Activated naive CD8-positive, alpha-beta T cell treated with anti-CD3 and anti-CD28 coated beads for 36 hours (primary cell): ENCODE data around the gene TMTC3. TPM values are rescaled to one million over a fixed set of nuclear protein-coding genes. Genes with fewer than 3 reads are reported as not detected.

ENCODE experiments used
- DNase-seq: peaks from one replicate; pipeline ENCODE4 v3.0.0; 2021
- H3K27ac Mint-ChIP-seq: one replicate; pipeline ENCODE4 v1.8.0; 2022; ENCODE audit warnings: mild to moderate bottlenecking, moderate library complexity, mixed read lengths
- H3K27me3 Mint-ChIP-seq: one replicate; pipeline ENCODE4 v1.8.0; 2022; ENCODE audit warnings: mild to moderate bottlenecking, mixed read lengths
- H3K36me3 Mint-ChIP-seq: one replicate; pipeline ENCODE4 v1.8.0; 2021; ENCODE audit warnings: mild to moderate bottlenecking, mixed read lengths
- H3K4me1 Mint-ChIP-seq: one replicate; pipeline ENCODE4 v1.8.0; 2021; ENCODE audit warnings: mixed read lengths
- H3K4me3 Mint-ChIP-seq: one replicate; pipeline ENCODE4 v1.8.0; 2022; ENCODE audit warnings: mild to moderate bottlenecking, moderate library complexity, mixed read lengths
- H3K9me3 Mint-ChIP-seq: one replicate; pipeline ENCODE4 v1.8.0; 2022; ENCODE audit warnings: mixed read lengths
- total RNA-seq, 2 experiments: library from RNA; stranded (reverse); gene quantifications; one replicate each; pipeline ENCODE4 v1.2.3, GENCODE V29; 2021

The TMTC3 gene
- total RNA-seq, 2 experiments from 2014 or later, result 4.7 to 4.9 TPM

- no peaks in the 10 kb centered on the region for H3K27me3 Mint-ChIP-seq
- H3K27ac Mint-ChIP-seq, result no peak overlapping the region
- peaks cover 38% of the 10 kb centered on the region for H3K4me1 Mint-ChIP-seq
- peaks cover 6% of the 10 kb centered on the region for H3K36me3 Mint-ChIP-seq
- no peak overlapping the region for H3K4me3 Mint-ChIP-seq
- H3K9me3 Mint-ChIP-seq, result no peaks in the 10 kb centered on the region
- no peak for DNase-seq
These were observed 2.7 kb downstream of the TMTC3 start for GRCh38 chr12:88144546-88145468.

DNA sequence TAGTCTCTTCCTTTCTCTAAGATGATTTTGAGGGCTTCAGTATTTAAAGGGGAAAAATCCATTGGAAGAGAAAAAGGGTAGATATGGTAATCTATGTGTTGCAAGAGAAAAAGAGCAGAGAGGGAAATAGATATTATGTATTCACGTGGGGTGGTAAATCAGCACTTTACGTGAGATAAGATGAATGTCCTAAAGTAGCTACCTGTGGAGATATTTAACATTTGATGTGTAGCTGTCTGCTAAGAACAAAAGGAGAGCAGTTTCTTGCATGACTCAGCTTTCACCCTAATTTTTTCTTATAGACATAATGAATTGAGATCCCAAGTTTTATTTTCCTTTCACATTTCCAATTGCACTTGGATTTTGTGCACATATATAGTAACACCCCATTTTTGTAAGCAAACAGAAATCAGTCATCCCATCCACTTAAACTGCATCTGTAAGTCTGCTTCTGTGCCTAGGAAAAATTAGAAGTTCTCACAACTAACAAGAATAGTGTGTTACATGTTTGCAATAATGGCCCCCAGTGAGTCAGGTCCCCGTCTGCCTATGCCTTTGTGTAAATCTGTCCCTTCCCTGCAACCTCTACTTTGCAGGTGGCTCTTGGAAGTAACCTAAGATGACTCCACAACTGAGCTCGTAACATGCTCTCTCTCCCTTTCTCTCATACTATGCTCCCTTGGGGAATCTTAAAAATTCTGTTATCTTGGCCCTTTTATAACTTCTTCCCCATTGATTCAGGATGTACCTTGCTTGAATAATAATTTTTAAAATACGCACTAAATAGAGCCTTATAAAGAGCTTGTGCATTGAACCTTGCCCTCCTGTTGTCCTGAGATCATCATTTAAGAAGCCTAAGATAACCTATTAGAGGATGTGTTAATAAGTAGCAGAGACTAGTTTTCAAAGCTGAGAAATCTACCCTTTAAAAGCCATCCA, 3.7 kb downstream of the TMTC3 start:
- Mint-ChIP-seq H3K9me3 (no peaks in the 10 kb centered on the region), H3K27ac (no peak overlapping the region), H3K4me1 (peaks cover 38% of the 10 kb centered on the region), H3K36me3 (peaks cover 8% of the 10 kb centered on the region), H3K4me3 (no peak overlapping the region), H3K27me3 (no peaks in the 10 kb centered on the region)
- no peak for DNase-seq

DNA sequence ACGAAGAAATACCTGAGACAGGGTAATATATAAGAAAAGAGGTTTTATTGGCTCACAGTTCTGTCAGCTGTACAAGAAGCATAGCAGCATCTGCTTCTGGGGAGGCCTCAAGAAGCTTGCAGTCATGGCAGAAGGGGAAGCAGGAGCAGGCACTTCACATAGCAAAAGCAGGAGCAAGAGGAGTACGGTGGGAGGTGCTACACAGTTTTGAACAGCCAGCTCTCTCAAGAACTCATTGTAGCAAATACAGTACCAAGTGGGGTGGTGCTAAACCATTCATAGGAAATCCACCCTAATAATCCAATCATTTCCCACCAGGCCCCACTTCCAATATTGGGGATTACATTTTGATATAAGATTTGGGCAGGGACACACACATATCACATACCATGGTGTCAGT, 8.0 kb downstream of the TMTC3 start:
- H3K4me1 Mint-ChIP-seq, result peaks cover 34% of the 10 kb centered on the region
- peaks cover 10% of the 10 kb centered on the region for H3K36me3 Mint-ChIP-seq
- no peak overlapping the region for H3K27ac Mint-ChIP-seq
- H3K4me3 Mint-ChIP-seq, result no peak overlapping the region
- H3K27me3 Mint-ChIP-seq, result no peaks in the 10 kb centered on the region
- H3K9me3 Mint-ChIP-seq, result no peaks in the 10 kb centered on the region
- no peak for DNase-seq

- Mint-ChIP-seq H3K4me3 (no peak overlapping the region), H3K36me3 (peaks cover 13% of the 10 kb centered on the region), H3K27ac (no peak overlapping the region), H3K9me3 (no peaks in the 10 kb centered on the region), H3K4me1 (peaks cover 19% of the 10 kb centered on the region), H3K27me3 (no peaks in the 10 kb centered on the region)
- DNase-seq, result no peak
These were observed 11.9 kb downstream of the TMTC3 start for GRCh38 chr12:88153959-88154358.

GRCh38 chr12:88156075-88156654, 14.1 kb downstream of the TMTC3 start:
- H3K4me1 Mint-ChIP-seq, result peaks cover 15% of the 10 kb centered on the region
- no peaks in the 10 kb centered on the region for H3K27me3 Mint-ChIP-seq
- DNase-seq, result no peak
- no peak overlapping the region for H3K27ac Mint-ChIP-seq
- peaks cover 8% of the 10 kb centered on the region for H3K36me3 Mint-ChIP-seq
- no peaks in the 10 kb centered on the region for H3K9me3 Mint-ChIP-seq
- no peak overlapping the region for H3K4me3 Mint-ChIP-seq

GRCh38 chr12:88163371-88163770, 21.3 kb downstream of the TMTC3 start:
- DNase-seq, result no peak
- Mint-ChIP-seq H3K27ac (no peak overlapping the region), H3K4me1 (no peaks in the 10 kb centered on the region), H3K36me3 (peaks cover 35% of the 10 kb centered on the region), H3K9me3 (no peaks in the 10 kb centered on the region), H3K27me3 (no peaks in the 10 kb centered on the region), H3K4me3 (no peak overlapping the region)

DNA sequence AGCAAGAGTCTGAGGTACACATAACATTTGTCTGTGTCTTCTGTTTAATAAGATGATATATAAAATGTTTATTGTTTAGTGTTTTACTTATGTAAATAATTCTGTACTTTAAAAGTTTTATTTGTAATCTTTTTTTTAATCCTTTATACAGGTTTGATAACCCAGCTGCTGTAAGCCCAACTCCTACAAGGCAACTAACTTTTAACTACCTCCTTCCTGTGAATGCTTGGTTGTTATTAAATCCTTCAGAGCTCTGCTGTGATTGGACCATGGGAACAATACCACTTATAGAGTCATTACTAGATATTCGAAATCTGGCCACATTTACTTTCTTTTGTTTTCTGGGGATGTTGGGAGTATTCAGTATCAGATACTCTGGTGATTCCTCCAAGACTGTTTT, 24.1 kb downstream of the TMTC3 start:
- DNase-seq, result no peak
- Mint-ChIP-seq H3K4me1 (no peaks in the 10 kb centered on the region), H3K9me3 (no peaks in the 10 kb centered on the region), H3K27me3 (no peaks in the 10 kb centered on the region), H3K4me3 (no peak overlapping the region), H3K27ac (no peak overlapping the region), H3K36me3 (peaks cover 44% of the 10 kb centered on the region)

GRCh38 chr12:88167384-88167783, 25.3 kb downstream of the TMTC3 start:
- Mint-ChIP-seq H3K9me3 (no peaks in the 10 kb centered on the region), H3K4me3 (no peak overlapping the region), H3K27me3 (no peaks in the 10 kb centered on the region), H3K27ac (no peak overlapping the region), H3K4me1 (no peaks in the 10 kb centered on the region), H3K36me3 (peaks cover 43% of the 10 kb centered on the region)
- no peak for DNase-seq

GRCh38 chr12:88172844-88173407, 30.8 kb downstream of the TMTC3 start:
- H3K9me3 Mint-ChIP-seq, result no peaks in the 10 kb centered on the region
- H3K27me3 Mint-ChIP-seq, result no peaks in the 10 kb centered on the region
- peaks cover 33% of the 10 kb centered on the region for H3K36me3 Mint-ChIP-seq
- no peak overlapping the region for H3K4me3 Mint-ChIP-seq
- H3K4me1 Mint-ChIP-seq, result no peaks in the 10 kb centered on the region
- DNase-seq, result no peak
- H3K27ac Mint-ChIP-seq, result no peak overlapping the region

DNA sequence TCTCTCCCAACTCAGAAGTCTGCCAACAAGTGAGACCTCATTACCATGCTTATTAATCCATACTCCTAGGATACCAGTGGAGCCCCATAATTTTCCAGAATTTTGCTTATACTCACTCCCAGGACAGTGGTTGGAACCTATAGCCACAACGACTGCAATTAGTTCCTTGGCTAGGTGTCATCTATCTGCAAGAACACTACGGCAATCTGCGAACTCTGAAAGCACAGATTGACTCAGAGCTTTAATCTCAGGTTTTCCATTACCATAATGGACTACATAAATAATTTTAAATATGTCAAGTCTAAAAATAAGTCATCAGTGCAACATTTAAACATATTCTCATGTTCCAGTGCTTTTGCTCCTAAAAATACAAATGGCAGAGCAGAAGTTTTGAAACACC, 33.4 kb downstream of the TMTC3 start:
- H3K4me3 Mint-ChIP-seq, result no peak overlapping the region
- no peak overlapping the region for H3K27ac Mint-ChIP-seq
- no peak for DNase-seq
- H3K9me3 Mint-ChIP-seq, result no peaks in the 10 kb centered on the region
- no peaks in the 10 kb centered on the region for H3K27me3 Mint-ChIP-seq
- no peaks in the 10 kb centered on the region for H3K4me1 Mint-ChIP-seq
- H3K36me3 Mint-ChIP-seq, result peaks cover 38% of the 10 kb centered on the region

GRCh38 chr12:88179436-88180014, 37.4 kb downstream of the TMTC3 start:
- Mint-ChIP-seq H3K4me3 (no peak overlapping the region), H3K9me3 (no peaks in the 10 kb centered on the region), H3K36me3 (peaks cover 64% of the 10 kb centered on the region), H3K27me3 (no peaks in the 10 kb centered on the region), H3K4me1 (no peaks in the 10 kb centered on the region), H3K27ac (no peak overlapping the region)
- no peak for DNase-seq

DNA sequence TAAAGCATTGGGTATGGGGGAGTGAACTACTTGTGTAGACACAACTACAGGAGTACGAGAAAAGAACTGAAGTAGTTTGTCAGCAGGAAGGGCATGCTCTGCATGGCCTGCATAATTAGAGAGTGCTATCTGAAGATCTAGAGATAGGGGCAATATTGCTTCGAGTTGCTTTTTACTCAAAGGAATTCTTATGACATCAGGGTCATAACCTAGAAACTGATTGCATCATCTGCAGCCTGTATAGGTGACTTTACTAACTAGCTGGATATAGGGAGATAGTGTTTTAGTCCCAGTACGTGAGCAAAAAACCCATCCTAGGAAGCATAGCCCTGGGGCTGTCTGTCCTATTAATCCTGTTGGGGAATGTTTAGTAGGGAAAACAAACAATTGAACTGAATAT, 39.8 kb downstream of the TMTC3 start:
- Mint-ChIP-seq H3K4me1 (no peaks in the 10 kb centered on the region), H3K4me3 (no peak overlapping the region), H3K9me3 (no peaks in the 10 kb centered on the region), H3K27ac (no peak overlapping the region), H3K27me3 (no peaks in the 10 kb centered on the region), H3K36me3 (peaks cover 64% of the 10 kb centered on the region)
- no peak for DNase-seq

DNA sequence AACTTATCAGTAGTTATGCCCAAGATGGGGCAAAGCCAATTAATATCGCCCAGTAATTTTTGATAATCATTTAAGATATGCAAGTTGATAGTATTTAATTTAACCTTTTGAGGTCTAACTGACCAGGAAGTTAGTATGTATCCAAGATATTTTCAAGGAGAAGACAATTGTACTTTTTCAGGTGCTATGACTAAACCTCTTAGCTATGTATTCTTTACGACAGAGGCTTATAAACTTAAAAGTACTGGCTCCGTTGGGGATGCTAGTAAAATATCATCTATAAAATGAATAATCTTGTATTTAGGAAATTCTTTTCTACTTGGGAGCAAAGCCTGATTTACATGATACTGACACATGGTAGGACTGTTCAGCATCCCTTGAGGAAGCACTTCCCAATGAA, 40.3 kb downstream of the TMTC3 start:
- peaks cover 61% of the 10 kb centered on the region for H3K36me3 Mint-ChIP-seq
- no peak for DNase-seq
- no peak overlapping the region for H3K4me3 Mint-ChIP-seq
- no peak overlapping the region for H3K27ac Mint-ChIP-seq
- H3K27me3 Mint-ChIP-seq, result no peaks in the 10 kb centered on the region
- H3K4me1 Mint-ChIP-seq, result no peaks in the 10 kb centered on the region
- no peaks in the 10 kb centered on the region for H3K9me3 Mint-ChIP-seq

- Mint-ChIP-seq H3K4me1 (no peaks in the 10 kb centered on the region), H3K36me3 (peaks cover 57% of the 10 kb centered on the region), H3K4me3 (no peak overlapping the region), H3K27ac (no peak overlapping the region), H3K9me3 (no peaks in the 10 kb centered on the region), H3K27me3 (no peaks in the 10 kb centered on the region)
- no peak for DNase-seq
These were observed 42.1 kb downstream of the TMTC3 start for GRCh38 chr12:88184196-88184595.
